Stimulated activated CD4-positive, alpha-beta T cell treated with anti-CD3 and anti-CD28 coated beads, Interleukin-4, amount 100 ng/mL, for 24 hours (primary cell): ENCODE results near the gene NMRK2.
"Not testable (repeated sequence)": the region's sequence is repeated elsewhere in the genome, so short reads cannot be mapped to it uniquely, and the experiment has no call there.

ENCODE experiments used
- DNase-seq: peaks from one replicate; pipeline ENCODE4 v3.0.0-alpha.2; 2020

NMRK2 gene, protein sequence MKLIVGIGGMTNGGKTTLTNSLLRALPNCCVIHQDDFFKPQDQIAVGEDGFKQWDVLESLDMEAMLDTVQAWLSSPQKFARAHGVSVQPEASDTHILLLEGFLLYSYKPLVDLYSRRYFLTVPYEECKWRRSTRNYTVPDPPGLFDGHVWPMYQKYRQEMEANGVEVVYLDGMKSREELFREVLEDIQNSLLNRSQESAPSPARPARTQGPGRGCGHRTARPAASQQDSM

DNA sequence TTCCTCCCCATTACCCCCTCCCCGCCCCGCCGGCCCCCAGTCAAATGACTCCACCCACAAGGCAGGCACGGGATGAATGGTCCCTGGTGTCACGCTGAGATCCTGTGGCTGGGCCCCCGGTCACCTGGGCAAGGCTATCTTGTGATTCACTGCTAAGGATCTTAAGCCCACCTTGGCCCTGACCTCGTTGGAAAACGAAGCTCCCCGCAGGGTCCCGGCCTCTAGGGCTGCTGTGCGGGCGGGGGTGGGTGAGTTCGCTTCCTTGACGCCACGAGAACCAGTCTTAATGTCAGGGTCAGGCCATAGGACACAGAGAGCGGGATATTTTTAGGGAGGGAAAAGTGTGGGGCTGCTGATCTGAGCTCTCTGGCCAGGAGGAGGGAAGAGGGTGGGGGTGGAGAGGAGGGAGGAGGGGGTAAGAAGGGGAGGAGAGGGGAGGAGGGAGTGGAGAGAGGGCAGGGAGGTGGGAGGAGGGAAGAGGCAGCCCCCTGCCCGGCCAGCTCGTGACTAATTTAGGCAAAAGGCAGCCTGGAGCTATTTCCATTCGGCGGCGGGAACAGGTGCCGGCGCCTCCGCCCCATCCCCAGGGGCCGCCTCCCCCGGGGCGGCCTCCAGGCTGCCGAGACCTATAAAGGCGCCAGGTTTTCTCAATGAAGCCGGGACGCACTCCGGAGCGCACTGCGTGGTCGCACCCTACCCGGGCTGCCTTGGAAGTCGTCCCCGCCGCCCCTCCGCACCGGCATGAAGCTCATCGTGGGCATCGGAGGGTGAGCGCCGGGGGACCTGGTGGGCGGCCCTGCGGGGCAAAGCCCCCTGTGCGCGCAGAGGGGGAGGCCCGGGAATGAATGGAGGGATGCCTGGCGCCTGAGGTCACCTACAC is at the start of gene NMRK2:
Gene NMRK2 (plus strand): TSS at position 139 of the 880 bp plus-strand sequence. CDS start 603 bp downstream, at position 742.
- no peak for DNase-seq

DNA sequence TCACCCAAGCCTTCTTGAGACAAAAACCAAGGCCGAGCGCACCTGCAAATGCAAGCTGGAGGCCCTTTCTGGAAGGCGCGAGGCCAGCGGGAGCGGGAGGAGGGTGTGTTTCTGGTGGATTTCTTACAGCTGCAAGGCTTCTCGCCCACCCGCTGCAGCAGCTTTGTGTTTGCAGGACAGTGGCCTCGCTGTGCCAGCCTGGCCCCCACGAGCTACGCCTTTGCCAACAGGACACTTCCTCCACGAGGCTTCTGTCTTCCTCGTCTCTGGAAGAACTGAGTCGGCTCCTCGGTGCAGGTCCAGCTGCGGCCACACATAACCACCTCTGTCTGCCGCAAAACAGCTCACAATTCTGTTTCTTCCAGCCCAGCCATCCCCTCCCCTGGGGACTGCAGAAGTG is 42.3 kb upstream of the NMRK2 start:
- DNase-seq: no peak

DNA sequence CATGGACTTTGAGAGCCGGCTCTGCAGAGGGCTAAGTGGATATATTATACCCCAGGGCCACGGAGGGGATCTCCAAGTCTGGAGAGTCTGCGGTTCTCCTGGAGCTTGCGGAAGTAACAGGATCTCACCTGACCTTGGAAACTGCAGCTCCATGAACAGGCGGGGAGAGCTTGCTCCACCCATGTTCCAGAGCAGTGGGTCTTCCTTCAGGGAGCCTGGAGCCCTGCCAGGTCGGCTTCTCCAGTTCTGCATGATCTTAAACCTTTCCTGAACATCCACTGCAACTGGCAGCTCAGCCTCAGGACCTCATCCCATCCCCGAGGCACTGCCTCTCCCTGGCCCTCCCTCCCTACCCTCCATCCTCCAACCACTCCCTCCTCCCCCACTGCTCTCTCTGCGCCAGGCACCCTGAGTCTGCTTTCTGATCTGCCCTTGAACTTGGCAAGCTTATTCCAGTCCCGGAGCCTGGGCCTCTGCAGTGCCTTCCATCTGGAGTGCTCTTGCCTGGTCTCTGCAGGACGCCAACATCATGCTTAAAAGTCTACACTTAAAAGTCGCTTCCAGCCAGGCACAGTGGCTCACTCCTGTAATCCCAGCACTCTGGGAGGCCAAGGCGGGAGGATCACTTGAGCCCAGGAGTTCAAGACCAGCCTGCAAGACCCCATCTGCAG is 39.2 kb upstream of the NMRK2 start:
- DNase-seq: no peak

DNA sequence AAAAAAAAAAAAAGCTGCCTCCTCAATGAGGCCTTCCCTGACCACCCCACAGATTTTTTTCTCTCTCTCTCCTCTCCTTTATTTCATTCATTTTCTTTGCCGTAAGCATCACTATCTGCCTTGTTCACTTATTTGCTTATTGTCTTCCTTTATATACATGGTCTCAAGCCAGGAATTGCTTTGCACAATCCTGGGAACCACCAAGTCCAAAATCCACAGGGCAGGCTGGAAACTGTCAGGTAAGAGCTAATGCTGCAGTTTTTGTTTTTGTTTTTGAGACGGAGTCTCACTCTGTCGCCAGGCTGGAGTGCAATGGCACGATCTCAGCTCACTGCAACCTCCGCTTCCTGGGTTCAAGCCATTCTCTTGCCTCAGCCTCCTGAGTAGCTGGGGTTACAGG is 37.9 kb upstream of the NMRK2 start:
- DNase-seq: not testable (repeated sequence)

DNA sequence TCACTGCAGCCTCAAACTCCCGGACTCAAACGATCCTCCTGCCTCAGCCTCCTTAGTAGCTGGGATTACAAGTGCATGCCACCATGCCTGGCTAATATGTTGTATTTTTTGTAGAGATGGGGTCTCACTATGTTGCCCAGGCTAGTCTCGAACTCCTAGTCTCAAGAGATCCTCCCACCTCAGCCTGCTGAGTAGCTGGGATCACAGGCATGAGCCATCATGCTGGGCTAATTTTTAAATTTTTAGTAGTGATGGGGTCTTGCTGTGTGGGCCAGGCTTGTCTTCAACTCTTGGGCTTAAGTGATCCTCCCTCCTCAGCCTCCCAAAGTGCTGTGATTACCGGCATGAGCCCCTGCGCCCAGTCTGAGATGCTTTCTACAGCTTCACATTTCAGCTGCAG is 37.1 kb upstream of the NMRK2 start:
- DNase-seq: no peak

DNA sequence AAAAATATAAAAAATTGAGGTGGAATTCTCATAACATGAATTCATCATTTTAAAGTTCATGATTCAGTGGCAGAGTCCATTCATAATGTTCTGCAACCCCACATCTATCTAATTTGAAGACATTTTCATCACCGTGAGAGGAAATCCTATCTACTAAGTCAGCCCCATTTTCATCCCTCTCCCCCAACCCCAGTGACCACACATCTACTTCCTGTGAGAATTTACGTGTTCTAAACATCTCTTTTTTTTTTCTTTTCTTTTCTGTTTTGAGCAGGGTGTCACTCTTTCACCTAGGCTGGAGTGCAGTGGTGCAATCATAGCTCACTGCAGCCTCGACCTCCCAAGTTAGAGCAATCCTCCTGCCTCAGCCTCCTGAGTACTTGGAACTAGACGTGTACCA is 34.9 kb upstream of the NMRK2 start:
- DNase-seq: no peak

DNA sequence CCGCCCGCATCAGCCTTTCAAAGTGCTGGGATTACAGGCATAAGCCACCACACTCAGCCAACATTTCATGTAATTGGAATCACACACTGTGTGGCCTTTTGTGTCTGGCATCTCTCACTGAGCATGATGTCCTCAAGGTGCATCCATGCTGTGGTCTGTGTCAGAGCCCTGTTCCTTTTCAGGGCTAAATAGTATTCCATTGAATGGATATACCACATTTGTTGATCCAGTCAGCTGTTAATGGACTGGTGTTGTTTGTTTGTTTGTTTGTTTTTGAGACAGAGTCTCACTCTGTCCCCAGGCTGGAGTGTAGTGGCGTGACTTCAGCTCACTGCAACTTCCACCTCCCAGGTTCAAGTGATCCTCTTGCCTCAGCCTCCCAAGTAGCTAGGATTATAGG is 34.4 kb upstream of the NMRK2 start:
- no peak for DNase-seq

DNA sequence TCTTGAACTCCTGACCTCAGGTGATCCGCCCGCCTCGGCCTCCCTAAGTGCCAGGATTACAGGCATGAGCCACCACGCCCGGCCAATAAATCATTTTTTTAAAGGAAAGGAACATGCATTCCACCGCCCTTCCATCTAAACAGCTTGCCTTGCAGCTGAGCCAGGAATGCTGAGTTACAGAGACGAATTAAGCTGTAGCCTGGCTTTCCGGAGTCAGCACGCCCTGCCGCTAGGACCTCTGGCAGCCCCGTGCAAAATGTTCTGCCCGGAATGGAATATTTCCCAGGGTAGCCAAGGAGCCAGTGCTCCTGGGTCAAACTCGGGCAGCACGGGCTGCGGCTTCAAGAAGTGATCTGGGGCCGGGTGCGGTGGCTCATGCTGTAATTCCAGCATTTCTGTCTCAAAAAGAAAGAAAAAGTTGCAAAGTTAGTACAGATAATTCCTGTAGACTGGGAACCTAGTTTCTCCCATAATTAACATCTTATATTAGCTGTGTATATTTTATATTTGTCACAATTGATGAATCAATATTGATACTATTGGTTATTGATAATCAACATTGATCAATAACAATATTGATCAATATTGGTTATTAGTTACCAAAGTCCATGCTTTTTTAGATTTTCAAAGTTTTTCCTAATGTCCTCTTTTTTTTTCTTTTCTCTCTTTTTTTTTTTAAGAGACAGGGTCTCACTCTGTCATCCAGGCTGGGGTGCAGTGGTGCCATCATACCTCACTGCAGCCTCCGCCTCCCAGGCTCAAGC is 33.2 kb upstream of the NMRK2 start:
- no peak for DNase-seq

DNA sequence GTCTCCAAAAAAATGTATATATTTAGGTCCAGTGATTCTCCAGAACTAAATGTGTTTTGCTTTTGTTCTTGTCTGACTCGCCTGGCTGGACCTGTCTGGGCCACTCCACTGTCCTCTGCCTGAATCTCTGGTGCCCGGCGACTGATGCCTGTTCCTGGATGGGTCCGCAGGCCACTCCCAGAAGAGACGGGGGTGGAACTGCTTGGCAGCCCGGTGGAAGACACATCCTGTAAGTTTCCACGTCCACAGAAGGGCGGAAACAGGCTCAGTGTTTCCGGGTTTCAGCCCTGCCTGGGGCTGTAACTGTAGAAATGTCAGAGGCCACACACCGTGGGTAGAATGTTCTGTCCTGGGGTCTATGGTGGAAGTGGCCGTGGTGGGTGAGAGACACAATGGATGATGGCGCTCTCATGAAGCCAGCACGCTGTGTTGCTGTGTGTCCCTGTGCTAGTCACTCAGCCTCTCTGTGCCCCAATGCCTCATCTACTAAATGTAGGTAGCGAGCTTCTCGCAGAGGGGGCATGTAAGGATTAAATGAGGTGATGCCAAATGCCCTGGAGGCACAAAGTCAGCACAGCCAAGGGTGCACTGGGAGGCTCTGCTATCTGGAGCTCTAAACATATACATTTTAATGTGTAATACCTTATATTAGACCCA is 30.4 kb upstream of the NMRK2 start:
- DNase-seq: no peak

DNA sequence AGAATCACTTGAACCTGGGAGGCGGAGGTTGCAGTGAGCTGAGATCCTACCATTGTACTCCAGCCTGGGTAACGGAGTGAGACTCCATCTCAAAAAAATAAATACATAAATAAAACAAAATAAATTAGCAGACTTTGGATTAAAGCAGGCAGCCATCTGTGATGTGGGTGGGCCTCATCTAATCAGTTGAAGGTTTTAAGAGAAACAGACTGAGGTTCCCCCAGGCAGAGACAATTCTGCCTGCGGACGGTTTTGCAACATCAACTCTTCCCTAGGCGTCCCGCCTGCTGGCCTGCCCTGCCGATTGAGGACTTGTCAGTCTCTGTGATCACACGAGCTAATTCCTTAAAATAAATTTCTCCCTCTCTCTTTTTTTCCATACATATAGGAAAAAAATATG is 28.6 kb upstream of the NMRK2 start:
- DNase-seq: no peak

DNA sequence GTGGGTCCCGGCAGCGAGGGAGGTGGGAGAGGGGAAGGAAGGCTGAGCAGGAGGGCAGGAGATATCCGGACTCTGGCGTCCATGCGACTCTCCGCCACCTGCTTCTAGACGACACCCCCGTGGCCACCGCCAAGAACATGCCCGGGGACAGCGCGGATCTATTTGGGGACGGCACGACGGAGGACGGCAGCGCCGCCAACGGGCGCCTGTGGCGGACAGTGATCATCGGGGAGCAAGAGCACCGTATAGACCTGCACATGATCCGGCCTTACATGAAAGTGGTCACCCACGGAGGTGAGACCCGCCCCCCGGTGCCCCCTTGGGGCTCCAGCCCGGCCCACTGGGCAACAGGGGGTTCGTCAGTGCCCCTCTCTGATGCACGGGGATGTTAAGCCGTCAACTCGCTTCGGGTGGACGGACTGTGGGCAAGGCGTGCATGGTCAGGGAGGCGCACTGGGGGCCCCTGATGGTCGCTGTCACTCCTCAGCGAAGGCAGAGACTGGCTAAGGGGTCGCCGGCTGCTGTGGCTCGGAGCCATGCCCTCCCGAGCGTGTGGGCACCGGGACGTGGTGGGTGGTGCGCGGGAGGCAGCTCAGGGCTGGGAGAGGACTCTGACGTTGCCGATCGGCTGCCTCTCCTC is 25.1 kb upstream of the NMRK2 start:
- no peak for DNase-seq

DNA sequence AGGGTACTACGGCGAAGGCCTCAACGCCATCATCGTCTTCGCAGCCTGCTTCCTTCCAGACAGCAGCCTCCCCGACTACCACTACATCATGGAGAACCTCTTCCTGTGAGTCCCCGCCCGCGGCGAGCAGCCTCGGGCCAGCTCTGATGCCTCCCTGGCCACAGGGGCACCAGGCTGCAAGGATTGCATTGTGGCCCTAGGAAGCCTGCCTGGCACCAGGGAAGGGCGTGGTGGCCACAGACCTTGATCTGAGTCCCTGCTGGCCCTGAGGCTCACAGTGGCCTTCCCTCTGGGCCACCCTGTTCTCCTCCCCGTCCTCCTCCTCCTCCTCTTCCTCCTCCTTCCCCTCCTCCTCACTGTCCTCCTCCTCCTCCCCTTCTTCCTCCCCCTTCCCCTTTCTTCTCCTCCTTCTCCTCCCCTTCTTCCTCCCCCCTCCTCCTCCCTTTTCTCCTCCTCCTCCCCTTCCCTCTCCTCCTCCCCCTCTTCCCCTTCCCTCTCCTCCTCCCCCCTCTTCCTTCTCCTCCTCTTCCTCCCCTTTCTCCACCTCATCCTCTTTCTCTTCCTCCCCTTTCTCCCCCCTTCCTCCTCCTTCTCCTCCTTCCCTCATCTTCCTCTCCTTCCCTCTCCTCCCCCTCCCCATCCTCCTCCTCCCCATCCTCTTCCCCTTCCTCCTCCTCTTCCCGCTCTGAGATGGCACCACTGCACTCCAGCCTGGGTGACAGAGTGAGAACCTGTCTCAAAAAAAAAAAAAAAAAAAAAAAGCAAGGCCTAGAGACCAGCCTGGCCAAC is 24.4 kb upstream of the NMRK2 start:
- DNase-seq: no peak

DNA sequence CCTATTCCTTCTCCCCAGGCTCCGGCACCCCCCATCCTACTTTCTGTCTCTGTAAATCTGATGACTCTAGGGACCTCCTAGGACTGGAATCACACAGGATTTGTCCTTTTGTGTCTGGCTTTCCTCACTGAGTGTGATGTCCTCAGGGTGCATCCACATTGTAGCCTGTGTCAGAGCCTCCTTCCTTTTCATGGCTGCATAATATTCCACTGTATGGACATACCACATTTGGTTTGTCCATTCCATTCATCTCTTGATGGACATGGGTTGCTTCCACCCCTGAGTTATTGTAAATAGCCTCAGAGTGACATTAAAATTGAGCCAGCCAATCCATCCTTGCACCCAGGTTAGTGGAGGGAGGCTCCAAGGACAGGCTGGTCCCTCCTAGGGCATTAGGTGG is 22.8 kb upstream of the NMRK2 start:
- DNase-seq: no peak

DNA sequence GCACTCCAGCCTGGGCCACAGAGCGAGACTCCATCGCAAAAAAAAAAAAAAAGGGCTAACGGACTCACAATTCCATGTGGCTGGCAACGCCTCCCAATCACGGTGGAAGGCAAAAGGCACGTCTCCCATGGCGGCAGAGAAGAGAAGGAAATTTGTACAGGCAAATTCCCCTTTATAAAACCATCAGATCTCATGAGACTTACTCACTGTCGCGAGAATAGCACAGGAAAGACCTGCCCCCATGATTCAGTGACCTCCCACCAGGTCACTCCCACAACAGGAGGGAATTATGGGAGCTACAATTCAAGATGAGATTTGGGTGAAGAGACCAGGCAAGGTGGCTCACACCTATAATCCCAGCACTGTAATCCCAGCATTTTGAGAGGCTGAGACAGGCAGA is 18.7 kb upstream of the NMRK2 start:
- no peak for DNase-seq

DNA sequence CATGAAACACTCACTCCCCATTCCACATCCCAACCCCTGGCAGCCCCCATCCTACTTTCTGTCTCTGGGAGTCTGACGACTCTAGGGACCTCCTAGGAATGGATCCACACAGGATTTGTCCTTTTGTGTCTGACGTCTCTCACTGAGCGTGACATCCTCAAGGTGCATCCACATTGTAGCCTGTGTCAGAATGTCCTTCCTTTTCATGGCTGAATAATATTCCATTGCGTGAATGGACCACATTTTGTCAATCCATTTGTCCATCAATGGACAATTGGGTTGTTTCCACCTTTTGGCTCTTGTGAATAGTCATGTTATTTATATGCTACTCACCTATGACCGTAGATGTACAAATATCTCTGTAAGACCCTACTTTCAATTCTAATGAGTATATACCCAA is 16.8 kb upstream of the NMRK2 start:
- DNase-seq: no peak

DNA sequence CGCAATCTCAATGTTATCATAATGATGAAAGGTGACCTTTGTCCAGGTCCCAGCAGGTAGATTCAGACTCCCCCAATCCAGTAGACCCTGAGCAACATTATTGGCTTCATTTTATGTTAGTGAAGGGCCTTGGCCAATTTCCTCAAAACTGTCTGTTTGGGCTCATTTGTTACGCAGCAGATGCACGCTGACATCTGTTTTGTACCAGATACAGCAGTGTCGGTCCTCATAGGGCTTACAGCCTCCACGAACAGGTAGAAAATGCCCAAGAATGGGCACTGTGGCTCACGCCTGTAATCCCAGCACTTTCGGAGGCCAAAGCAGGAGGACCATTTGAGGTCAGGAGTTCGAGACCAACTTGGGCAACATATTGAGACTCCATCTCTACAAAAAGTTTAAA is 13.1 kb upstream of the NMRK2 start:
- no peak for DNase-seq

DNA sequence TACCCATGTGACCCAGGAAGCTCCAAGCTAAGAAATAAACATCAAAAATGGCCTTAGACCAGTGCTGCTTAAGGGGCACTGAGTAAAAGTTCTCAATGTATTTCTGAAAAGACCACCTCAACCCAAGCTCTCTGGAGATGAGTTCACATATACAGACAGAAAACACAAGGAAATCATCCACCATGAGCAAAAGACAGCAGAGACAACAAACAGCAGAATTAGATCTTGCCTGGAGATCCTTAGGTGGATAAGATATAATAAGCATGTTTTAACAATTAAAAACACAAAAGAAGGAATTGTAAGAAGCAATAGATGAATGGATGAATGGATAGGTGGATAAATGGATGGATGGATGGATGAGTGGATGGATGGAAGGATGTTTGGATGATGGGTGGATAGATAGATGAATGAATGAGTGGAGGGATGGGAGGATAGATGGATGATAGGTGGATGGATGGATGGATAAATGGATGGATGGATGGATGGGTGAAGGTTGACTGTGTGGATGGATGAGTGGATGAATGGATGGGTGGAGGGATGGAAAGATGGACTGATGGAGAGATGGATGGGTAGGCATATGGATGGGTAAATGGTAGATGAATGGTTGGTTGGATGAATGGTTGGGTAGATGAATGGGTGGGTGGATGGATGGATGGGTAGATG is 9.6 kb upstream of the NMRK2 start:
- DNase-seq: no peak

DNA sequence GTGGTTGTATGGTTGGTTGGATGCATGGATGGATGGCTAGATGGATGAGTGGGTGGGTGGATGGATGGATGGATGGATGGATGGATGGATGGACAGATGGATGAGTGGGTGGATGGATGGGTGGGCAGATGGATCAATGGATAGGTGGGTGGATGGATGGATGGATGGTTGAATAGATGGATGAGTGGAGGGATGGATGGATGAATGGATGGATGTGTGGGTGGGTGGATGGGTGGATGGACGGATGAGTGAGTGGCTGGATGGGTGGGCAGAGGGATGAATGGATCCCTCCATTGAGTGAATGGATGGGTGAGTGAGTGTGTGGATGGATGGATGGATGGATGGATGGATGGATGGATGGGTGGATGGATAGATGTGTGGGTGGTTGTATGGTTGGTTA is 9.0 kb upstream of the NMRK2 start:
- no peak for DNase-seq

DNA sequence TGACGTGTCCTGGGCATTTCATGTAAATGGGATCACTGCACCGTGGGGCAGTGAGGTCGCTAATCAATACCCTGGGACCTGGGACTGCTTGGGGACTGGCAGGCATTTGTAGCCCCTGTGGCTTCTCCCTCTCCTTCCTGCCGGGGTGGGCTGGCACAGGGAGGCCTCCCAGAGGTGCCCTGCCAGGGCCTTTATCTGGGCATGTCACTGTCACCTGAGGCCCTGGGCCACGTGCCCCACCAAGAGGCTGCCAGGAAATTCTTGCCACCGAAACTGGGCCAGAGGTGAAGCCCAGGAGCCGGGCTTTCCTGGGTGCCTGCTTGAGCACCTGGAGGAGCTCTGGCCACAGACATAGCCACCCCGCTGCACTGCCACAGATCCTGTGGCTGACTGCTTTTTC is 1.8 kb upstream of the NMRK2 start:
- DNase-seq: no peak

DNA sequence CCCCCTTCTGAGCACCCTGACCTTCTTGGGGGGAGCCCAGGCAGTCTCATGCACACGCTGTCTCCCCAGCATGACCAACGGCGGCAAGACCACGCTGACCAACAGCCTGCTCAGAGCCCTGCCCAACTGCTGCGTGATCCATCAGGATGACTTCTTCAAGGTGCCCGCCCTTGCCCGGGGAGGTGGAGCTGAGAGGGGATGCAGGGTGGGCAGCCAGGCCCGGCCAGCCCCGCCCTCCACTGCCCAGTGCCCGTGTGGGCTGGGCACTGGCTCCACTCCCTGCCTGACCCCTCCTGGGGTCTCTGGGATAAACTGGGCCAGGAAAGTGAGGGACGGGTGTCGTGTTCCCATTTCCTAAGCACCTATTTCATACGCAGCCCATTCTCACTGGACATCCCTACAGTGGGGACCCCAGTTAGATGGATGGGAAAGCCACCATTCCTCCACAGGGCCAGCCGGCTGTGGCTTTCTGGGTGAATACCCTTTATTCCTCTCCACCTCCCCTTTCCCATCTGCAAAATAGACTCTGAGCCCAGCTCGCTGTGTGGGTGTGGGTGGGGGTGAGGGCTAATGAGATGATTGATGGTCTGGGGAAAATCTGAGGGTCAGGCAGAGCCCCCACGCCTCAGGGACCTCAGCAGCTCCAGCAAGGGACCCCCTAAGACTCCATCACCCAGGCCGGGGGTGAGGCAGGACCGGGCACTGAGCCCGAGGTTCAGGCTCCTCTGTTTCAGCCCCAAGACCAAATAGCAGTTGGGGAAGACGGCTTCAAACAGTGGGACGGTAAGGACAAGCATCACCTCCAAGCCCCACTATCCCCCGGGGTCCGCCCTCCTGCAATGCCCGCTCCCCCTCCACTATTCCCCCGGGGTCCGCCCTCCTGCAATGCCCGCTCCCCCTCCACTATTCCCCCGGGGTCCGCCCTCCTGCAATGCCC is 3.9 kb downstream of the NMRK2 start:
- DNase-seq: no peak
